Stimulated activated CD4-positive, alpha-beta T cell treated with anti-CD3 and anti-CD28 coated beads, TNF-alpha, amount 100 ng/mL, for 48 hours (primary cell): ENCODE measurements around the gene ABHD12B.
"Not testable (repeated sequence)": the region's sequence is repeated elsewhere in the genome, so short reads cannot be mapped to it uniquely, and the experiment has no call there.

Experiments used
- DNase-seq, 3 donors: peaks; one replicate each; pipeline ENCODE4 v3.0.0-alpha.2; 2020; ENCODE audit warnings: low read depth in 3 of 3

The ABHD12B gene

DNA sequence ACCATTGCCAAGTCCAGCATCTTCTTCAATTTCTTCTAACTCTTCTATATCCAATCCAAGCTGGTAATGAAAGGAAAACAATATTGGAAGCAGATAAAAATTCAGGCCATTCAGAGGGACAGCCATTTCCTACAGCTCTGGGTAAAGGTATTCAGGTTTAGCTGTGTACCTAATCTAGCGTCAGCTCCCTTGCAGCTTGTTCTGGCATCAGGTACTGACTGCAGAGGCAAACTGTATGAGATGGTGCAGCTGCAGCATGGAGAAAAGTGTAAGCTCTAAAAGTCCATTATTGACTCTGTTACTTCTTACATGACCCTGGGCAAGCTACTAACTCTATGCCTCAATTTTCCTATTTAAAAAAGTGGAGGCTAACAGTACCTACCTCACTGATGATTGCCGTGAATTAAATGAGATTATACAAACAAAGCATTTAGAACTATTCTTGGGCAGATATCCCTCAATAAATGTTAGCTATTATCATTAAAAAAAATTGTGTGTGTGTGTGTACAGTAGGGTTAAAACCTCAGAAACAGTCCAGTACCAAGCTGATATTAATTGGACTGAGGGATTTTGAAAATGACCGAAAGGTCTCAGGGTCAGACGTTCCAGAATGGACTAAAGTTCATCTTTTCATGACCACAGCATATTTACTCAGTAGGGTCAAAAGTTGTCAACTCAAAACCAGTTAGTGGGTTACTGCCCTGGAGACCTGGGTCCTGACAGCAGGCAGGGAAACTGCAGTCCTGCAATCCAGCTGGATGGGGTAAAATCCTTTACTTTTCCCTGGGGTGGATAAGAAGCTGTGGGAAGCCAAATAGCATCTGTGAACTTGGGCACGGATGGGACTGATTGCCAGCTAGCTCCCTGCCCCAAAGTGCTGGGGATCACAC, 63.5 kb downstream of the ABHD12B start:
- DNase-seq: no peak

DNA sequence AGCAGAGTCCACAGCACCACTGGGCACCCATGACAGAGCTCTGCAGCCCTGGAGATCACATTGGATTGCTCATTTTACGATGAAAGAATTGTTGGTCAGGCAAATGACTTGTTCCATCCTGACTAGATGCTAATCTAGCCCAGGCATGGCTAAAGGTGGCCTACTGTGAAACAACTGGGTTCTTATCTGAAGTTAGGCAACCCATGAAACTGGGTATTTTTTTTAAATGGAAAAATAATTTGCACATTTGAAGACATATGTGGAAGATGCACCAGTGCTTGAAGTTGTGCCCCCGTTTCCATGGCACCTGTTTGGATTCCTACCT, 64.1 kb downstream of the ABHD12B start:
- no peak for DNase-seq

DNA sequence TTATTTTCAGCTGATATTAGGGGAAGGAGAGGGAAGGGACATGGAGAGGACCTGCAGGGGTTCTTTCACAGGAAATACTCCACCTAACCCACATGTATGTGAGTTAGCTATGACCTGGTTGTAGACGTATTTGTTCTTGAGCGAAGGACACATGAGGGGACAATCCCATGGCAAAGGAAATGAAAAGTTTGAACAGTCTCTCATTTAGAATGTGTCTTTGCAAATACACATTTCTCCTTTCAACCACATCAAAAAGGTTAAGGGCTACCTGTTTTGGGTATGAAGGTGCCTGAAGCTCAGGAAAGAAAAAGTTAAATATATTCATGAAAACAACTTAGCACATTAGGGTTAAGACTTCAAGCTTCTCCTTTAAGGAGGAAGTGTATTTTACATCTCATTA, 65.0 kb downstream of the ABHD12B start:
- DNase-seq: no peak

DNA sequence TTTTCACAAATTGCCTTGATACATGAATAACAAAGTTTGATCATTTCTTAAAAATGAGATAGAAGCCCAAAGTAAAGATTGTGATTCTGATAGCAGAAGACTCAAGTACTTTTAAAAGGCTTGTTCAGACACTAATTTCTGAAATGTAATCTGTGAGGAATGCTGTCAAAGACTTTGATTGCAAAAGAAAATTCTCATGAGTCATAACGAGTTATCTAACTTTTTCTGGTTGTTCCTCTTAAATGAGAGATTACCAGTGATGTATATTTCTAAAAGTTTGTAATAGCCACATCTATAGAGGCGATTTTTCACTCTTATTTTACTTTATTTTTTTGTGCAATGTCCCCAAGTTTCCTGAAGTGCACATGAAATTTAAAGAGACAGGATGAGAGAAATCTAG, 65.5 kb downstream of the ABHD12B start:
- DNase-seq: no peak

DNA sequence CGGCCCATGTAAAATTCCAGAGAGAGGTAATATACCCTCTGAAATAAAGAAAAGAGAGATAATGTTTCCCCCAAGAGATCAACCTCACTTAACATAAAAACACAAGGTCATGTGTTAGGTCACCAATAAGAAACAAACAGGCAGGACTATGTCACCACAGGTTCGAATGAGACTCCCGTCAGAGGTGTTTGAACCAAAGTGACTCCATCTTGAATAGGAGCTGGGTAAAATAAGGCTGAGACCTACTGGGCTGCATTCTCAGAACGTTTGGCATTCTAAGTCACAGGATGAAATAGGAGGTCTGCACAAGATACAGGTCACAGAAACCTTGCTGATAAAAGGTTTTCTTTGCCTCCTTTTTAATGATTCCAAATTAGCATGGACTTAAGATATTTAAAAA, 65.9 kb downstream of the ABHD12B start:
- no peak for DNase-seq

DNA sequence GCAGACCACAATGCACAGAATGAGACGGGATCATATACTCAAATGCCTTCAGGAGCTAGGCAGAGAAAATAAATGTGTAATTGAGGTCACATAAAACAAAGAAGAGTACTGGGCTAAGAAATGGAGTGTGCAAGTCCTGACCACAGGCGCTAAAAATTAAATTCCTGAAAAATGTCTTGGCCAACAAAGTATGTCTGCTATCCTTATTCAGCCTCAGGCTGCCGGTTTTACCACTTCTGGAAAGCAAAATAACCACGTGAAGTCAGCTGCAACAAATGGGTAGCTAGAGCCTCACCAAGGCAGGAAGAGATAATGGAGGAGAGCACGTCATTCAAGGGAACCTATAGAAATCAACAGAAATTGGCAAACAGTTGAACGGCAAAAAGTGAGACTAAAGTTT, 69.3 kb downstream of the ABHD12B start:
- DNase-seq: no peak

DNA sequence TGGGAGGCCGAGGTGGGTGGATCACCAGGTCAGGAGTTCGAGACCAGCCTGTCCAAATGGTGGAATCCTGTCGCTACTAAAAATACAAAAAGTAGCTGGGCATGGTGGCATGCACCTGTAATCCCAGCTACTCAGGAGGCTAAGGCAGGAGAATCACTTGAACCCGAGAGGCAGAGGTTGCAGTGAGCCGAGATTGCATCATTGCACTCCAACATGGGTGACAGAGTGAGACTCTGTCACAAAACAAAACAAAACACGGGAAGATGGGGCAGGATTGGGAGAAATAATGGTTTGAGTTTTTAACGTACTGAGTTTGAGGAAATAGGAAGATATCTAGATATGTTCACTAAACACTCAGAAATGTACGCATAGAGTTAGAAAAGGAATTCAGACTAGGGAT, 69.8 kb downstream of the ABHD12B start:
- not testable (repeated sequence) for DNase-seq

DNA sequence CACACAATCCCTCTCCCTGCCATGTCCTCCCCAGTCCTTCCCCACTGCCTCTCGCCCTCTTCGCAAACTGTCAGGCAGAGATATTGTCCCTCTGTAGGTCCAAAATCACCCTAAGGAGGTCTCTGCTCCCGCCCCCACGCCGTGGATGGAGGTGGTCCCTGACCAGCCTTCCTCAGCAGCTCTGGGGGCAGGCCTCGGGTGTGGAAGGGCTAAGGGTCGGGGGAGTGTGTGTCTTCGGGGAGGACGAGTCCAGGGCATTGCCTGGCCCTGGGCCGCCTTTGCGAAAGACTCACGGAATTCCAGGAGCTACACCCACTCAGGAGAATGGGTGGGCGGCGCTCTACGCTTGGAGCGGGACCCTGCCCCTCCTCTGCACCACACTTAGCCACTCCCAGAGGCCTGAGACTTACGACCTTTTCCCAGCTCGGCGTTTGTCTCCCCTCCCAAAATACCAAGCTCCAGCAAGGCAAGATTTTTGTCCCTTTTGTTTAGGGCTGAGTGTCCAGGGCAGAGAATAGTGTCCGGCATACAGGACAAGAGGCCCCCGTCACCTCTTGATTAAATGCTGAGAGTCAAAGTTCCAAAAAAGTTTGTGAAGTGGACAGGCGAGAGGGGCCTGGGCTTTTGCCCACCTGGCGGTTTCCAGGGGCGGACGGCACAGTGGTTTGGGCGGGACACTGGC, 71.5 kb downstream of the ABHD12B start:
- DNase-seq: no peak

DNA sequence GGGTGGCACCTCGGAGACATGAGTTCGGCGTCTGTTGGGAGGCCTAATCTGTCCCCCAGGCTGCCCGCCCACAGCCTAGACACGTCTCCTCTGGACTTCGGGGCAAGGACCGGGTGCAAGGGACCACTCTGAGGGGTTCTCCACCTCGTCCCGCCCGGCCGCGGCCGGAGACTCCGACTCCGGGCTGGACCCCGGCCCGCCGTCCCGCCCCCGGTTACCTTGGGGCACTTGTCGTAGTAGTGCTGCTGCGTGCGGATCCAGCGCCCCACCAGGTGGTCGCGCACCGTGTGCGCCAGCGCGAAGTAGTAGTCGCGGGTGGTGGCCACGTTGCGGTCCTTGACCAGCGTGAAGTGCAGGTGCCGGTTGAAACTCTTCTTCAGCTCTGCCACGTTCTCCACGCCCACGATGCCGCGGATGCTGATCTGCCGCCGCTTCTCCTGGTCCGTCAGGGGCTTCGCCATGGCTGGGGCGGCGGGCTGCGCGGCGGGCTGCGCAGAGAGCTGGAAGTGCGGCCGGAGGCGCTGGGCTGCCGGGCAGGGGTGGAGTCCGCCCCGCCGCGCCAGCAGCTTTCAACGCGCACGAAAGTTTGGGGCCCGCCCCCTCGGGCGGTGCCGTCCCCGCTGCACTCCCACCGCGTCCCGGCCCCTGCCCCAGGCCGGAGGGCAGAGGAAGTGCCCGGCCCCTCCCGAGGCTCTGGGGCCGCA, 72.2 kb downstream of the ABHD12B start, which contains the start of gene PYGL:
TSS of gene PYGL (minus strand) at position 541 of the 704 bp plus-strand sequence. CDS start at position 461, 80 bp downstream.
- no peak for DNase-seq

DNA sequence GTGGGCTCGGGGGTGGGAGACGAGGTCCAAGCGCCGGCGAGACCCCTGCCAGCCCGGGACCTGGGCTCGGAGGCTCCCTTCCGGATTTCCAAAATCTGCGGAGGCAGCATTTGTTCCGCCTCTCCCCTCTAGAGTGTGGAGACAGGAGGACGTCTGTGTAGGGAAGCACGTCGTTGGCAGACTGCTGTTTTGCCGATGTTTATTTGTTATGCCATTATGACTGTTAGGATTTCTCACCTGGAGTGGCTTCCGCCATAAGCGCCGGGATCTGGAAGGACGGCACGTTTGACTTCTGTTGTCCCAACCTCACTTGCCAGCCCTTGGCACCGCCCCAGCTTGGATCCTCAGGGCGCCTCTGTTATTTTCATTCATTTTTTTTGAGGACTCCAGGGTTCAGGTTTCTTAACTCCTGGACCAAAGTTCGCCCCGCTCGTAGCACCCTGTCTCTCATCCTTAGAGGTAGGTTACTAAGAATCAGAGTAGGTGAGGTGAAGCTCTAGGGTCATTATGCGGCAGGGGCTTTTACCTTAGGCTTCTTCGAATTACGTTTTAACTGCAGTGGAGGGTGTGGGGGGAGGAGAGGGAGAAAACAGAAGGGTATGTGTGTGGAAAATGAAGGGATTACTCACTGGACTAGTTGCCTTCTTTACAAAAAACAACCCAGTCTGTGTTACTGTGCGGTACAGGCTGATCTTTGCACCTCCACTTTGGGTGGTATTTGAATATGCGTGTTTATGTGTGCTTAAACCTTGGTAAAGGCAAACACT, 73.0 kb downstream of the ABHD12B start:
- no peak for DNase-seq

DNA sequence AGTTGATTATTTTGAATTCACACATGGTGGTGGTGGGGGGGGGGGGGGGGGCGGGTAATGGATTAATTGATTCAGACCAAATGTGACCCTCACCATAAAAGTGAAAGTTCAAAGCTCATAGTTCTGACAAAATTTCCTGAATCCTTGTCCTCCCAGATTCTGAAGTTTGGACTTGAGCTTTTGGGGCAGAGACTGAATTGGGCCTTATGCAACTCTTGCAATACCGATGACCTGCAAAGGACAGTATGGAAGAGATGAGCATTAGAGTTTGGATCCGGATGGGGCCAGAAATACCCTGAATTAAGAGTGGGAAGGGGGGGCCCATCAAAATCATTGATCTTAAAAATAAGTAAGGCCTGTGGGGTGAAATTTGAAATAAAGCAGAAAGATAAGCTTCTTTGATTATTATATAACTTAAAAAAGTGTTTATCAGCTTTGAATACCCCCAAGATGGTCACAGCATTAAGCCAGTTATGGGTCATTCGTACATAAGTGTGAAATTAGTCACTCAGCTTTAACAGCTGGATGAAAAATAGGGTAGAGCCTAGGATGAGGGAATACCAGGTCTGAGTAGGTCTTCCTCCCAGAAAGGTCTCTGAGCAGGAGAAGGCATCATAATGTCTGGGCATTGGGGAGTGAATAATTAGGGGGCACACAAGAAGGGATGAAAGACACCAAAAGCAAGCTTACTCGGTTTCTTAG, 74.5 kb downstream of the ABHD12B start:
- no peak for DNase-seq

DNA sequence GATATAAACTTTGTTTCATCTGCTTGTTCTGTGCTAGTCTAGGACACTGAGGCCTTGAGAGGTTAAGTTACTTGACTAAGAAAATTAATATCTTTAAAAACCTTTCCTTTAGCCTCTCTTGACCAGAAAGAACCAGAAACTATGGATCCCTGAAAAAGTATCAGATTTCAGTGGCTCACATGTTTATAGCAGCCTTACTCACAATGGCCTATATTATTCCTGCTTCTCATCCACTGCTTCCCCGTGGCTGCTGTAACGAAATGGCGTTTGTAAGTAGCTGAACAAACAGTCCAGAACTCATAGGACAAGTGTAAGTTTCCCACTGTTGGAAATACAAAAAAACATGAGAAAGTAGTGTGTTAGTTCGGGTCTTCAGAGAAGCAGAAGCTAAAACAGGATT, 75.6 kb downstream of the ABHD12B start:
- no peak for DNase-seq

DNA sequence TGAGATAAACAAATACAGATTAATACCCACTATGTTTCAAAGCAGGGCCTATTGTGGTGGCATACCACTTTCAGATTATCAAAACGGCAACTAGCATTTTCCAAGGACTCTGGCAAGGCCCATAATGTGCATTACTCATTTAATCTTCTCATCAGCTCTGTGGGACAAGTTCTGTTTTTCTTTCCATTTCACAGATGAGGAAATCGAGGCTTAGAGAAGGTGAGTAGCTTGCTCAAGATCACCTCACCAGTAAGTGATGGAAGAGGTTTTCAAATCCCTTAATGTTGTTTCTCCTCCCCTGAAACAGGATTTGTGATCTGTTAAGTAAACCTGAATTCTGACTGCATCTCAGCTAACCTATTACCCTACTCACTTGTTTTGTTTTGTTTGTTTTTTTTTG, 76.4 kb downstream of the ABHD12B start:
- DNase-seq: no peak

DNA sequence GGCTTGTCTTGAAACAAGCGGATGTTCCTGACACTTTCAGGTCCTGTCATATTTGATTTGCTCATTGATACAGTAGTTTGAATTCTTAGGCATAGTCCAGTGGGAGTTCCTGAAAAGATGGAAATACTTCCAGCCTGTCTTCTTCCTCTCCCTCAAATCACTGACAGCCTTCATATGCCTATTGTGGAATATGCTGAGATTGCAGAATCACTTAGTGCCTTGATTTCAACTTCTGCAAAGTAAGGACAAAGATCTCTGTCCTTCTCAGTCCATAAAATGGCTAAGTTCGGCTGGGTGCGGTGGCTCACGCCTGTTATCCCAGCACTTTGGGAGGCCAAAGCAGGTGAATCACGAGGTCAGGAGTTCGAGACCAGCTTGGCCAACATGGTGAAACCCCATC, 79.2 kb downstream of the ABHD12B start:
- DNase-seq: no peak

DNA sequence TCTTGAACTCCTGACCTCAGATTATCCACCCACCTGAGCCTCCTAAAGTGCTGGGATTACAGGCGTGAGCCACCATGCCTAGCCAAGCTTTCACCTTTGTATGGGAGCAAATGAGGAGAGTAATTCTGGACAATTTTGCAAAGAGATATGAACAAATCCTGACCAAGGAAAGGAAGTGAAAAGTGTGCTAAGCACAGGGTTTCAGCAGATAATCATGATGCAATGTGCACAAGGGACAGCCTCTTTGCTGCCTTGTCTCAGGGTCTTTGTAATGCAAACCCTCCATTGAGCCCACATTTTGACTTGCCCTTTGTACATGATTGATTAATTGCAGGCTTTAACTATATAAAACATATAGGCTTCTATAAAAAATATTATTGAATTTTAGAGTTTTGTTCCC, 81.6 kb downstream of the ABHD12B start:
- DNase-seq: no peak
